ENCODE data around the gene SLC5A10. TPM values are rescaled to one million over a fixed set of nuclear protein-coding genes. Genes with fewer than 3 reads are reported as not detected.
"Not testable (repeated sequence)": the region's sequence is repeated elsewhere in the genome, so short reads cannot be mapped to it uniquely, and the experiment has no call there.

SLC5A10 gene
- total RNA-seq, 4 donors from 2014 or later, result not detected

DNA sequence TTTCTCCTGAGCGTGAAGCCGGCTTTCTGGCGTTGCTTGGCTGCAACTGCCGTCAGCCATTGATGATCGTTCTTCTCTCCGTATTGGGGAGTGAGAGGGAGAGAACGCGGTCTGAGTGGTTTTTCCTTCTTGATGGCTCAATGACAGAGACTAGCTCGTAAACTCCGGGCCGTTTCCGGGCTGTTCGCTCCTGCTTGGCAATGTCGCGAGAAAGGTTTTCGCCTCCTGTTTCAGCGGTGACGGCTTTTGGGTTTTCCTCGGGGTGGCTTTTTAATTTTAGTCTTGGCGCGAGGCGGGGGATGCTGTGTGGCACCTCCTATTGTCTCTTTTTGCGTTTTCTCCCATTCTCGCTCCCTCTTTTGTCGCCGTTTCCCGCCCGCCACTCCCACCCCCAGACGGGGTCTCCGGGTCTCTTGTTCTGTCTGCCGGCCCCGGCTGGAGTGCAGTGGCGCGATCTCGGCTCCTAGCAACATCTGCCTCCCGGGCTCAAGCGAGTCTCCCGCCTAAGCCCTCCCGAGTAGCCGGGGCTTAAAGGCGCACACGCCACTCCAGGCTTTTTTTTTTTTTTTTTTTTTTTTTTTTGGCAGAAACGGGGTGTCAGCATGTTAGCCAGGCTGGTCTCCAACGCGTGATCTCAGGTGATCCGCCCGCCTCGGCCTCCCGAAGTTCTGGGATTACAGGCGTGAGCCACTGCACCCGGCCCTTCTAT lies 110.2 kb downstream of the SLC5A10 start:
- H3K36me3 ChIP-seq, H3K9me3 ChIP-seq, H3K4me1 ChIP-seq, H3K27me3 ChIP-seq, H3K4me3 ChIP-seq: not testable (repeated sequence)
- DNase-seq, result peak in 2 of 3 donors; percentile 80 to 83
- H3K27ac ChIP-seq, result peak overlapping the region in 1 of 4 donors; percentile 63

DNA sequence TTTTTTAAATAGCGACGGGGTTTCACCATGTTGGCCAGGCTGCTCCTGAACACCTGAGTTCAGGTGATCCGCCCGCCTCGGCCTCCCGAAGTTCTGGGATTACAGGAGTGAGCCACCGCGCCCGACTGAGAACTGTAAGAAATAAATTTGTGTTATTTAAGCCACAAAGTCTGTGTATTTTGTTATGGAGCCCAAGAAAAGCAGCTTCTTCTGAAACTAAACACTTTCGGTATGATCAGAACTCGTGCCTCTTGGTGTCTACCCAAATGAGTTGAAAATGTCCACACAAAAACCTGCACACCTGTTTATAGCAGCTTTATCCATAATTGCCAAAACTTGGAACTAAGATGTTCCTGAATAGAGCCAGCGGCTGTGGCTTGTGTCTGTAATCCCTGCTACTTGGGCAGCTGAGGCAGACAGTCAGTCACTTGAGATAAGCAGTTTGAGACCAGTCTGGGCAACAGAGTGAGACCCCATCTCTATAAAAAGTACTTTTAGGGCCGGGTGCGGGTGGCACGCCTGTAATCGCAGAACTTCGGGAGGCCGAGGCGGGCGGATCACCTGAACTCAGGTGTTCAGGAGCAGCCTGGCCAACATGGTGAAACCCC lies 110.9 kb downstream of the SLC5A10 start:
- H3K36me3 ChIP-seq, H3K27me3 ChIP-seq, H3K27ac ChIP-seq, H3K4me1 ChIP-seq, H3K4me3 ChIP-seq, H3K9me3 ChIP-seq, DNase-seq: not testable (repeated sequence)

DNA sequence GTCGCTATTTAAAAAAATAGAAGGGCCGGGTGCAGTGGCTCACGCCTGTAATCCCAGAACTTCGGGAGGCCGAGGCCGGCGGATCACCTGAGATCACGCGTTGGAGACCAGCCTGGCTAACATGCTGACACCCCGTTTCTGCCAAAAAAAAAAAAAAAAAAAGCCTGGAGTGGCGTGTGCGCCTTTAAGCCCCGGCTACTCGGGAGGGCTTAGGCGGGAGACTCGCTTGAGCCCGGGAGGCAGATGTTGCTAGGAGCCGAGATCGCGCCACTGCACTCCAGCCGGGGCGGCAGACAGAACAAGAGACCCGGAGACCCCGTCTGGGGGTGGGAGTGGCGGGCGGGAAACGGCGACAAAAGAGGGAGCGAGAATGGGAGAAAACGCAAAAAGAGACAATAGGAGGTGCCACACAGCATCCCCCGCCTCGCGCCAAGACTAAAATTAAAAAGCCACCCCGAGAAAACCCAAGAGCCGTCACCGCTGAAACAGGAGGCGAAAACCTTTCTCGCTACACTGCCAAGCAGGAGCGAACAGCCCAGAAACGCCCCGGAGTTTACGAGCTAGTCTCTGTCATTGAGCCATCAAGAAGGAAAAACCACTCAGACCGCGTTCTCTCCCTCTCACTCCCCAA lies 111.5 kb downstream of the SLC5A10 start:
- not testable (repeated sequence) for H3K36me3 ChIP-seq, H3K9me3 ChIP-seq, H3K4me1 ChIP-seq, H3K27me3 ChIP-seq
- TF ChIP-seq POLR2A (IDR thresholded peaks at IDR 0.05), result peak; percentile 39 to 97
- H3K4me3 ChIP-seq, result peak overlapping the region in 1 of 4 donors; percentile 28
- peak in 2 of 3 donors; percentile 25 to 83 for DNase-seq
- H3K27ac ChIP-seq, result peak overlapping the region in 1 of 4 donors; percentile 82

DNA sequence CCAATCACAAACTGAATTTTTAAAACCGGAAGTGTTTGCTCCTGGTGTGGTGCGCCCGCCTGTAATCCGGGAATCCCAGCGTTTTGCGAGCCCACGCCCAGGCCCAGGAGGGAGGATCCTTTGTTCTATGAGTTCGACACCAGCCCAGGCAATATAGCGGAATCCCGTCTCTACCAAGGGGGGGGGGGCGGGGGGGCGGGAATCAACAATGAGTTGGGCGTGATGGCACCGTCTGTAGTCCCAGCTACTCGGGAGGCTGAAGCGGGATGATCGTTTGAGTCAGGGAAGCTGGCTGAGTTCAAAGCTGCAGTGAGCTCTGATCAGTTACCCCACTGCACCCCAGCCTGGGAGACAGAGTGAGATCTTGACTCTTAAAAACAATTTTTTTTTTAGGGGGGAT lies 112.4 kb downstream of the SLC5A10 start:
- not testable (repeated sequence) for H3K36me3 ChIP-seq, H3K4me1 ChIP-seq, H3K9me3 ChIP-seq, H3K27me3 ChIP-seq
- Histone ChIP-seq H3K27ac (peak overlapping the region in 2 of 4 donors; percentile 46 to 49), H3K4me3 (peak overlapping the region in 2 of 4 donors; percentile 31 to 35)
- DNase-seq, result peak; percentile 15 to 42 (median 26)

DNA sequence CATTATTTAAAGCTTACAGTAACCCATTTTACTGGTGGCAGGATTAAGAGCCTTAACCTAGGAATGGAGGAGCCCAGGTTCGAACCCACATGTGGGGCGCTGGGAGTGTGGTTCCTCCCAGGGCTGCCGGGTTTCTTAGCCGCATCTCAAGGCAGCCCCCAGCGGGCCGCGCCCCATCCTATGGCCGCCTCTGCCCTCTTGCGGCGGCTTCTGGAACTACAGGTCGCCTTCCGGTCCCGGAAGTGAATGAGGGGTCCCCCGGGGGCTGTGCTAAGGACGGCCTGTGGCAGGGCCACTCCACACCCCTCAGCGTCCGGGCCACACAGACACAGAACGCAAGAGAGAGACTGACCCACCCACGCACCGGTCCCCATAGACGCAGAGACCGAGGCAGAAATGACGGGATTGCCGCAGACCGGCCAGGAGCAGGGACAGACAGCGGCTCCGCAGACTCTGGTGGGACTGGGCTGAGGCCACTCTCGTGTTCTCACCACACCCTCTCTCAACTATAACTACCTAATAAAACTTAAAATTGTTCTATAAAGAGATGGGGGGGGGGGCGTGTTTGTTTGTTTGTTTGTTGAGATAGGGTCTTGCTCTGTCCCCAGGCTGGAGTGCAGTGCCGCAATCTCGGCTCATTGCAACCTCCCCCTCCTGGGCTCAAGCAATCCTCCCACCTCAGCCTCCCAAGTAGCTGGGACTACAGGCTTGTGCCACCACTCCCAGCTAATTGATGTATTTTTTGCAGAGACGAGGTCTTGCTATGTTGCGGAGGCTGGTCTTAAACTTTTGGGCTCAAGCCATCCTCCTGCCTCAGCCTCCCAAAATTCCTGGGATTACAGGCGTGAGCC lies 118.6 kb downstream of the SLC5A10 start:
- H3K4me3 ChIP-seq, H3K9me3 ChIP-seq, H3K27me3 ChIP-seq, DNase-seq, H3K36me3 ChIP-seq, H3K27ac ChIP-seq, H3K4me1 ChIP-seq: not testable (repeated sequence)

Small RNA genes lying within 50 kb of the gene (small RNA-seq; reads per million reads assigned to genes)
- 0 reads per million in 2 donors for gene AC090286.3
- gene RF00324, result 0 reads per million in 2 donors

Other genes starting within 250 kb of the SLC5A10 start
- under 1 TPM in 1 of 4 donors, not detected in 3; 0.83 TPM for gene FBXW10, start 208.1 kb upstream of the SLC5A10 start, total RNA-seq
- gene TVP23B, start 171.0 kb upstream of the SLC5A10 start, total RNA-seq, result 10 to 100 TPM; 14.0 to 48.5 (median 31.1) TPM
- gene PRPSAP2, start 94.0 kb upstream of the SLC5A10 start, total RNA-seq, result 10 to 100 TPM; 20.0 to 48.7 (median 35.0) TPM
- 10 to 100 TPM in 3 of 4 donors, 1 to 10 TPM in 1; 9.9 to 48.4 (median 37.4) TPM for gene FAM83G, start 52.6 kb downstream of the SLC5A10 start, total RNA-seq
- 10 to 100 TPM in 1 of 4 donors, 1 to 10 TPM in 3; 3.0 to 85.0 (median 3.2) TPM for gene GRAP, start 94.8 kb downstream of the SLC5A10 start, total RNA-seq
- 10 to 100 TPM in 2 of 4 donors, 1 to 10 TPM in 2; 3.7 to 17.3 (median 9.2) TPM for gene GRAPL, start 175.4 kb downstream of the SLC5A10 start, total RNA-seq

Data from Peyer's patch (tissue), 4 donors.